Measurements from ENCODE around the gene WDR36.

GRCh38 chr5:111144352-111144930 is 52.3 kb downstream of the WDR36 start:
- TF ChIP-seq EZH2 (IDR thresholded peaks at IDR 0.05; ENCODE audit: low read depth), result no peak
- TF ChIP-seq CTCF (conservative IDR thresholded peaks at IDR 0.05), result no peak

Measured in PC-9 (cell line).